Measurements from ENCODE around the gene PODXL2.

The PODXL2 gene

DNA sequence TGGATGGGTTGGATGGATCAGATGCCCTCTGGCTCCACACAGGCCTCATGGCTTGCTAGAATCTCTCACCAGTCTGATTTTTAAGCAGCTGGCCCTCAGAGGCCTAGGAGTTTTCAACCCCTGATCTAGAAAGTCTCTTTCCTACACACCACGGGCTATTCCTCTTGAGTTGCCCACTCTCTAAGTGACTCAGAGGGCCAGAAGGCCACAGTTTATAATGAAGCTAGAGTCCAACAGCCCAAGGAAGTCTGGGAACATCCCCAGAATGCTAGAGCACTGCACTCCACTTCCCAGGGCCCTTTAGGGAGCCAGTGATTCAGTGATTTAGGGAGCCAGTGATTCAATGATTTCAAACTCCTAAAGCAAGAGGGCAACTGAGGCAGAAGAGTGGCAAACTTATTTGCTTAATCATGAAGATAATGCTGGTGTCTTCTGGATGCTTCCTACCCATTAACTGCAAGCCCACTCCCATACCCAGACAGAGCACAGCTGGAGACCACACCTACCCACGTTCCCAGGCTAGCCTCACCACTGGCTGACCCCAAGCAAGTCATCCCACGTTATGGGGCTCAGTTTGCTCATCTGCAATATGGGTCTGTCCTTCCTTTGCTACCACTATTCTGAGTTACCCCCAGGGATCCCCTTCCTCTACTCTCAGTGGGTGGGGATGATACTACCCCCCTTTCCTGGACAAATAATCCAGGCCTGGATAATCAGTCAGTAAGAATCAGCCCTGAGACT, 80.5 kb downstream of the PODXL2 start:
- DNase-seq (ENCODE audit: low read depth in 2 of 2) = no peak

DNA sequence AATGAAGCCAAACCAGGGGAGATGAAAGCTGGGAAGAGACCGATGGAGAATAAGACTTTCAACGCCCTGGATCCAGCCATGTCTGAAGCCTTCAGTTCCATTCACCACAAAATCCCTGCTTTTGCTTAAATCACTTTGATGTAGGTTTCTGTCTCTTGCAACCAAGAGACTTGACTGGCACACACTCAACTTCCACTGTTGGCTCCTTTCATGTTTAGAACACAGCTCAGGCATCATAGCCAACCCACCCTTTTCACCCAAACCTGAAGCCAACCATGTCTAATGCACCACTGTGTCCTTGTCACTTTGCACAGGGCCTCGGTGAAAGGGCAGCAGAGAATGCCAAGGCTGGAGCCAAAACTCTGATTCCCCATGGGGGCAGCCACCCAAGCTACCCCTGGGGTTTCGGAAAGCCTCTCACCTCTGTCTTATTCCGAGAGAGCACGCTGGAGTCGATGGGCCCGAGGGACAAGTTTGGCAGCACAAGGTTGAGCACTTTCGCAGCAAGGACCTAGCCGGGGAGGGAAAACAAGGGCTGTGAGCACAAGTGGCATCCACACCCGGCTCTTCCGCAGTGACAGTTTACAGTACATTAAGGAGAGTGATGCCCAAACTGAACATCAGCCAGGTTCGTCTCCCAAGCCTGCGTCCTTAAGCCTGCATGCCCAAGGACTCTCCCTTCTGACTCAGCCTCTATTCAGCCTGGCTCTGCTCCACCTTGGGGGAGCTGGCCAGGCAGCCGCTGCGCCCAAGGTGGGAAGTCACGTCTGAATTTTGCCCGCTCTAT, 81.4 kb downstream of the PODXL2 start:
- DNase-seq (ENCODE audit: low read depth in 2 of 2) = no peak

DNA sequence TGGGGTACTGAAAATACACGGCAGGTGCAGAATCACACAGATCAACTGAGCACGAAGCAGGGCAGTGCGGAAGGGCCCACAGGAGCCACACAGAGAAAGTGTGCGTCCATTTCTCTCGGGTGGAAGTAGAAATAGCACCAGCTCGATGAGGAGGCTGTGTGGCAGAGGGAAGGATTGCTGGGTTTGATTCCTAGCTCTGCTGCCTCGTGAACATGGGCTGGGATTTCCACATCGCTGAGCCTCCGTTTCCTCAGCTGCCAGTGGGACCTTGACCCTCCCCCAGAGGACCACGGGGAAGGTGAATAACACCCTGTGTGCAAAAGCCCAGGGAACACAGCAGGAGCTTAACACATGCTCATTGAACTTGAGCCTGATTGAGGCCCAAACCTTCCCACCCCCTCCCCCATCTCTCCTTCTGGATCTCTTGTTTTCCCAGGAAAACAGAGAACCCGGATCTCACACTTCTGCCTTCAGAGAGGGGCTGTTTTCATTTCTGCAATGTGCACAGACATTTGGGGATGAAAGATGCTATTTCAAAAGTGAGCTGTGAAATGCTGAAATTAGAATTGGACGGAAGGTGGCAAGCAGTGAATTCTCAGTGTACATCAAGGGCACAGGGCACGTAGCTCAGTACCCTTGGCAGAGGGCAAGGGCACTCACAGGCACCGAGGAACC, 82.2 kb downstream of the PODXL2 start:
- DNase-seq (ENCODE audit: low read depth in 2 of 2) = no peak

DNA sequence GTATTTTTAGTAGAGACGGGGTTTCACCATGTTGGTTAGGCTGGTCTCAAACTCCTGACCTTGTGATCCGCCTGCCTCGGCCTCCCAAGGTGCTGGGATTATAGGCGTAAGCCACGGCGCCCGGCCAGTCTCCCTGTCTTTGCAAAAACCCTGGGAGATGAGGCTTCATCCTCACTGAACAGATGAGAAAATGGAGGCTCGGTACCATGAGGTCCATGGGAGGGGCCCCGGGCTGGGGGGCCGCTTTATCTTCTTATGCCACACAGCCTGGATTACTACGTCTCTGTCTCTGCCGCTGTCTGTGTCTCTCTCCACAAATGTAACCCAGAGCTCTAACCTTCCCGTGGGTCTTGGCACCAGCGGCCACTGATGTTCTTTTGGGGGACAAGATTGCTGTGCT, 82.9 kb downstream of the PODXL2 start:
- DNase-seq (ENCODE audit: low read depth in 2 of 2) = no peak

DNA sequence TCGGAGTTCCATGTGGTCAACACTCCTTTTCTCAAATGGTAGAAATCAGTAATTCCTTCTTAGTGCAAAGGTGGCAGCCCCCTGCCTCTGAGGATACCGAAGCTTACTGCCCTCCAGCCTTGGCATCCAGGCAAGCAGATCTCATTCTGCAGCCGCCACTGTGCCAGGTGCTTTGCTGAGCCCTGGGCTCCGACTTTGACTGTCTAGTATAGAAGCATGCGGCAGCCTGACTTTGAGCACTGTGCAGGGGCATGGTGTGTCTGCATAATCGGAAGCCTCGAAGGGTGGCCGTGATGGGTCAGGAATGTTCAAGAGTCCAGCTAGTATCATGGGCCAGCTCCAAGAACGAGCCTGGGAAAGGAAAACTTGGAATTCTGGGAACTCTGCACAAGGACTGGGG, 83.5 kb downstream of the PODXL2 start:
- DNase-seq (ENCODE audit: low read depth in 2 of 2) = no peak

DNA sequence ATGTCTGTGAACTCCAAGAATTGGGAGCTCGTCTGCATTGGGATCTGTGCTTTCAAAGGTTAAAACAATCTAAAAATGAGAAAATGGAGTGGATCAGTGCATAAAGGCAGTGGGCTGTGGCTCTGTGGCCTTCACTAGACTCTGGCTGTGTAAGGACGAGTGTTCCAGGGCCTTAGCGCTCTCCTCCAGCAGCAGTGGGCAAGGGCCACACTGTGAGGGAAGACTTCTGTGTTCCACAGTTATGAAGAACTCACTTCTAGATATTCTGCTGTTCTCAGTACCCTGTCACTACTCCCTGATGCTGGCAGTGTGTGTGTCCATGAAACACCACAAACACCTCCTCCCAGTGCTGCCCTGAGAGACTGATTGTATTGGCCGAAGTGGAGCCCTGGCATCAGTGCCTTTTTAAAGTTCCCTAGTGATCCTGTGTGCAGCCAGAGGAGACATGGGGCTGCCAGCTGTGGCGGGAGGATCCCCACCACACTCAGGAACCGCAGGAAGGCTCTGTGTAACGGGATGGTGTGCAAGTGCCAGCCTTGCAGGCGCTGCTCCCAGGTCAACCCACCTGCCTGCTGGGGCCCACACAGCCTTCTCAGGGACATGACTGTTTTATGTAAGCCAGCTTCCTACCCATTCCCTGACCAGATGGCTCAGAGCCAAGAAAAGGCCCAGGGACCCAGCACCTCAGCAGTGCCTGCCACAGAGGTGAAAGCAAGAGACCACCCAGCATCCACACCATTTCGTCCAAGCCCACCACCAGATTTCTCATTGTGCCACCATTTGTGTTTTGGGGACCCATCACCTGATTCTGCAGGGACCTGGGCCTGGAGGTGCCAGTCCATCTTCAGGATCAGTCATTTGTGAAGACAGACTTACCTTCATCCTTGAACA, 84.1 kb downstream of the PODXL2 start:
- no peak for DNase-seq (ENCODE audit: low read depth in 2 of 2)

DNA sequence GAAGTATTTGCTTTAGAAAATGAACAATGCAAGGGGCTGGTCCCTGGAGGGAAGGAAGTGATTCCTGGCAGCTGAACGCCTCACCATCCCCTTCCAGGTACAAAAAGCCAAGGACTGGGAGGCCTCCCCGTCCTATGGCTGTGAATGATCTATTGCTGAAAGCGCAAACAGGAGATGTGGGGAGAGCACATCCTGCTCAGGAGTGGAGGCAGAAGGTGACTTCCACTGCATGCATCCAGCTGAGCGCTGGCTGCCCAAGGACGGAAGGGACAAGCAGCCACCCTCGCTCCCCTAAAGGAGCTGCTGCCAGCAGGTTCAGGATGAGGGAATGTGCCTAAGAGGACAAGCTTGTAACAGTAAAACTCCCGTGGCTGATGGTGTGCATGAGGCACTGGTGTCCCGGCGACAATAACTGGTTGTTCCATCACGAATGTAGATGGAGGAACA, 85.2 kb downstream of the PODXL2 start:
- DNase-seq (ENCODE audit: low read depth in 2 of 2) = no peak

DNA sequence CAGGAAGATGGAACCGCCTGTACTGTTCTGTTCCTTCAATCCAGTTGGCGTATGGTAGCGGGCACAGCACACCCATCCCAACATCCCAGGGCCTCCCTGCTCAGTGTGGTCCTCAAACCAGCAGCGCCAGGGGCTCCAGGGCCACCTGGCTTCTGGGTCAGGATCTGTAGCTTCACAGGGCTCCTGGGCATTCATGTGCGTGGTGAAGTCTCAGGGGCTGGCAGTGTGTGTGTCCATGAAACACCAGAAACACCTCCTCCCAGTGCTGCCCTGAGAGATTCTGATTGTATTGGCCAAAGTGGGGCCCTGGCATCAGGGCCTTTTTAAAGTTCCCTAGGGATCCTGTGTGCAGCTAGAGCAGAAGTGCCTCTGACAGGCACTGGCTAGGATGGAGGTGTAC, 85.9 kb downstream of the PODXL2 start:
- DNase-seq (ENCODE audit: low read depth in 2 of 2) = no peak

DNA sequence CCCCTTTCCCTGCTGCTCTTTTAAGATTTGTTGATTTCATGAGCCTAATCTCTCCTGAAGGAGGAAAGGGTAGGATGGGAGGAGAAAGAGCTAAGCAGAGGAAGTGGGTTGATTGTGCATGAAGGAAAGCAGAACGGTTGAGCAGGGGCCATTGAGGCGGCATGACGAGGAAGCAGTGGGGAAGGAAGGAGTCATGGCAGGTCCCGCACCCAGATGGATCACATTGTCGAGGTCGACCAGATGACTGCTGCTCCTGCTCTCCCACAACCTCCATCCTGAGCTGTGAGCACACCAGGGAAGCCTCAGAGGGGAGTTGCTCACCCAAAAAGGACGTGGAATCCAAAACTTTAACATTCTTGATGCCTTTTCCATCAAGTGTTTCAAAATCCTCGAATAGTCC, 86.5 kb downstream of the PODXL2 start:
- no peak for DNase-seq (ENCODE audit: low read depth in 2 of 2)

DNA sequence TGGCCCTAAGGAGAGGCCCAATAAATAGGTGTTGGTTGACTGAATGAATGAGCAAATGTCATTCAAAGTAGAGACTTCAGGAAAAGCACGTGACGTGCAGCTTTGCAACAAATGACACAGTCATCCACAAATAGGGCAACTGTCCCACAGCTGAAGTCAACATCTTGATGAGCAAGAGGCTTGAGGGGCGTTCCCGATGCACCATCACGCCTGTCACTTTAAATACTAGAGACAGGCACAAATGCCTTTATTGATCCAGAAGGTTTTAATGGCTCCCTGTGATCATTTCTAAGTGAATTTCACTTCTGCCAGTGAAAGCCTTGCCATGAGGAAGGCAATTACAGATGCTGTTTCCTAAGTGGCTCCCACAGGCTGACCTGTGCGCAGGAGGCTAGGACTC, 87.4 kb downstream of the PODXL2 start:
- DNase-seq (ENCODE audit: low read depth in 2 of 2) = no peak

DNA sequence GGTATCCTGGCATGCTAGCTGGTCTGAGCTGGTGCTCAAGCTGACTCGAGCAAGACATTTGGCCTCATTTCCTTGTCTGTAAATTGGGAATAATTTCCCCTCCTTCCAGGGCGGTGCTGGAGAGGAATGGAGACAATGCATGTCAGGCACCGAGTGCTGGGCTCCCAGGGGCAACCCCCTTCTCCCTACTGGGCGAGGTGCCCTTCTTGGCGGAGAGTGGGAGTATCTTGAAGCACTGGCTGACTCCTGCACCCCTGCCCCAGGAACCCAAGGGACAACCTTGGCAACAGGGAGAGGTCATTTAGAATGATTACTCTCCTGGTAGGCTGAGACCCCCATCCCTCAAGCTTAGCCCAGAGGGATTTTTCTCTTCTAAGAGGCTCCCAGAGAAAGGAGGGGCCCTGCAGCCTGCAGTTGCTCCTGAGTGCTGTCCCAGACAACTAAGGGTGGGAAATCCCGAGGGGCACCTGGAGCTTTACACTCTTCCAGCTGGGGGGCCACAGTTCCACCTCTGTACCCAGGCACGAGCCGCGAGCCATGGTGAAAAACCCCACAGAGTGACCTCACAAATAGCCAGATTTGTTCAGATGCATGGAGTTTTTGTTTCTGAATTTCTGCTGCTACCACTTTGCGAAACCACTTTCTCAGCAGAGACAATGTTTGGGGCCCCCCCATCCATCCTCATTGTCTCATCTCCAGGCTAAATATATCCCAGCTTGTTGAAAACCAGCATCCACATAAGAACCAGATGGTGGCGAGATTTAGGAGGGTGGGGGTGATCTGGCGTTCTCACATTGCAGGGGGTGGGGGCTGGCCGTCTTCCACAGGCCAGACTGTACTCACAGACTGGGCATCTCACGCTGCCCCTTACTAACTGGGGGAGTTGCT, 88.6 kb downstream of the PODXL2 start:
- DNase-seq (ENCODE audit: low read depth in 2 of 2) = no peak

DNA sequence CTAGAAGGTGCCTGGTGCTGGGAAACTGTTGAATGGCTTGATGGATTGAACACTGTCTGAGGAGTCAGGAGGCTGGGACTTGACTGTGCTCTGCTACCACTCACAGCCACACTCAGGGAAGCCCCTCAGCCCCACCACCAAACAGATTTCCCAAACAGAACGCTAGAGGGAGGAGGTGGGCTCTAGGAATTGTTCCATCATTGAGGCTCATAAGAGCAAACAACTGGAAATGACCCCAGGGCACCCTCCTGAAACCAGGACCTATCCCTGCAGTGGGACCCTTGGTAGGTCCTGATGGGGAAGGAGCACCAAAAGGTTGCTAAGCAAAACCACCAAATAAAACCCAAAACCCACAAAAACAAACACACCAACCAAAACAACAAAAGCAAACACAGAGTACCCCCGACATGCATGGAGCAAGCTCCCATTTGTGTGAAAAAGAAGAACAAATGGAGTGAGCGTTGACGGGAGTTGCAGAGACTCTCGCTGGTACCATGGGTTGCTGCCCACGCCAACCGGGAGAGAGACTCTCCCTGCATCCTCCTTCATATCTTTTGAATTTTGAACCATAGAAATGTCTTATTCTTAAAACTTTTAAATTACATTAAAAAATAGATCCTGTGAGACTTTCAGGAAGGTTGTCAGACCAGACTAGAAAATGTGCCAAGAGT, 89.4 kb downstream of the PODXL2 start:
- DNase-seq (ENCODE audit: low read depth in 2 of 2) = no peak

DNA sequence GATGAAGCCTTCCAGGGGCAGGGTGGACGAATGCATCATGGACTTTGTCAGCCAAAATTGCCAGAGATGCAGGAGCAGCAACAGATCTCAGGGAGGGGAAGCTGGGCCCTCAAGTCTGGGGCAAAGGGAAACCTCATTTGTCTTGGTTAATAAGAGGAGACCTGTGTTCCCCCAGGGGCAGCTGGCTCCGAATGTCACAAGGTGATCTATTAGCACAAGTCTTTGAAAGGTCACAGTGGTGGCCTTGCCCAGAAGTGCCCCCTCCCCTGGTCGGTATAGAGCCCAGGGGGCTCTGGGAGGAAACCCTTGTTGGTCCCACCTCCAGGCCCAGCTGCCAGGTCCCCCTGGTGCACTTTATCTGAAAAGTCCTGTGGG, 89.9 kb downstream of the PODXL2 start:
- DNase-seq (ENCODE audit: low read depth in 2 of 2) = no peak

DNA sequence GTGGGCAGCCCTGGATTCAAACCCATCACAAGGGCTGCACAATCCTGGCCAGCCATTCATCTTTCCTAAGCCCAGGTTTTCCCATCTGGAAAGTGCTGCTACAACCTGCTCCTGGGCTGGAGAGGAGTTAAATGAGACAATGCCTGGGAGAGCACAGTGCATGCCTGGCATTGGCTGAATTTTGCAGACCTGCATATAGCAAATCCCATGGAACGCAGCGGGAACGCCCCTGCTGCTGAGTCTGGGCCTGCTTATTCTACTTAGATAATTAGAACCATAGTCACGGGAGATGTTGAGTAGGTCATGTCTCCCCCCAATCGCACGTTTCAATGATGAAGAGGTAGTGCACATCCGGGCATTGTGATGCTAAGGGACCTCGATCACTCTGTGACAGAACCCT, 90.4 kb downstream of the PODXL2 start:
- DNase-seq (ENCODE audit: low read depth in 2 of 2) = no peak

DNA sequence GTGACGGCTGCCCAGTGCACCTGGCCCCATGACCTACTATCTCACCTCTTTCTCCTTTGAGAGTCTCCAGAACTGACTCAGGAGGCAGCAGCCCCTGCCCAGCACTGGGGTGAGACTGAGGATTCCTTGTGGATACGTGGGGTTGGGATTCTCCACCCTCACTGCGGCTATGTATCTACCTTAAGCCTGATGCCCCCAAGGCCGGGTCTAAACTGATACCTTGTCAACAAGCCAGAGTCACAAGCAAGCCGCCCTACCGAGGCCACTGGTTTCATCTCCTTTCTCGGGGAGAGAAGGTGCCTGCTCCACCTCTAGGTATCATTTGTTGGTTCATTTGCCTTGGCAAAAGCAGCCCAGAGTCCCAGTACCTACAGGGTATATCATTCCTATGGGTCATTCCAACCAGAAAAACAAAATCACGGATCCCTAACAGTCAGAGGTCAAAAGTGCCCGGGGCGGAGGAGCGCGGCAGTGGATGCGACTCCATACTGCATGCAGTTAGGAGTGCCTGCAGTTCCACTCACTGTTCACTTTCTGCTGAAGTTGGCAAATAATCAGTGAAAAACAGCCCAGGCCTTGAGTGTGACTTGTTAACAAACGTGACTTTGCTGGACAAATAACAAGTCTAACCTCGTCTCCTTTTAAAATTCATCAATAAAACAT, 91.3 kb downstream of the PODXL2 start:
- DNase-seq (ENCODE audit: low read depth in 2 of 2) = no peak

DNA sequence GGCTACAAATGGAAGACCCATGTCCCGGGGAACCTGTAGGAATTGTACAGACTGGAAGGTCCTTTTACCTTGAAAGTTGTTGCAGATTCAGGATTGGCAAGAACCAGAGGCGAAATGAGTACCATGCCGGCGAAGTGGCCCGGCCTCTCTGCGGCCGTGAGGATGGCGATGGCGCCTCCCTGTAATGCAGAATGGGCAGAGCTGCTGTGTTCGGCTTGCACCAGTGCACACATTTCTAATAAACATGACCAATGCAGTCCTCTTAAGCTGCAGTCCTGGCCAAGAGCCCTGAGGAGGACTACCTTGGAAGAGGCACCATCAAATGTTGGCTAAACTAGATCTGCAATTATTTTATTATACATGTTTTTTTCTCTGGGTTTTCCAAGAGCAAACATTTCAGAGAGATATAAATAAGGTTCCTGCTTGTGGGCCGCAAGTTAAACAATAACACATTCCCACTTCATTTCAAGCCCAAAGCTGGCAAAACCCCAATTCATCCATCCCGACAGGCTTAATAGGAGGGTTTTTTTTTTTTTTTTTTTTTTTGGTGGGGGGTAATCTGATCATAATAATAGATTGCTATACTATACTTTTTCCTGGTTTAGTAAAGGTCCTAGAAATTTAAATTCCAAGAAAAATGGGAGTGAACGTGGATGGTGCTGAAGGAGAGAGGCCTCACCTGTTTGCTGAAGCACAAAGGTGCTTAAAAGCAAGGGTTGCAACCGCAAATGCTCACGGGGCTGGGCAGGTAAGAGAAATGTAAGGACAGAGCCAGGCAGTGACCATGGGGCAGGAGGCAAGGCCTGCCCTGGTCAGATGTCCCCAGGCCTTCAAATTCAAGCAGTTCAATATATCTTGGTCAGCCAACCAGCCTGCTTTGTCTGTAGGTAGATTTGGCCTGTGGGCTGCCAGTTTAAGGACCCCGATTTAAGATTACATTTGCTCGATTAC, 92.3 kb downstream of the PODXL2 start:
- no peak for DNase-seq (ENCODE audit: low read depth in 2 of 2)

DNA sequence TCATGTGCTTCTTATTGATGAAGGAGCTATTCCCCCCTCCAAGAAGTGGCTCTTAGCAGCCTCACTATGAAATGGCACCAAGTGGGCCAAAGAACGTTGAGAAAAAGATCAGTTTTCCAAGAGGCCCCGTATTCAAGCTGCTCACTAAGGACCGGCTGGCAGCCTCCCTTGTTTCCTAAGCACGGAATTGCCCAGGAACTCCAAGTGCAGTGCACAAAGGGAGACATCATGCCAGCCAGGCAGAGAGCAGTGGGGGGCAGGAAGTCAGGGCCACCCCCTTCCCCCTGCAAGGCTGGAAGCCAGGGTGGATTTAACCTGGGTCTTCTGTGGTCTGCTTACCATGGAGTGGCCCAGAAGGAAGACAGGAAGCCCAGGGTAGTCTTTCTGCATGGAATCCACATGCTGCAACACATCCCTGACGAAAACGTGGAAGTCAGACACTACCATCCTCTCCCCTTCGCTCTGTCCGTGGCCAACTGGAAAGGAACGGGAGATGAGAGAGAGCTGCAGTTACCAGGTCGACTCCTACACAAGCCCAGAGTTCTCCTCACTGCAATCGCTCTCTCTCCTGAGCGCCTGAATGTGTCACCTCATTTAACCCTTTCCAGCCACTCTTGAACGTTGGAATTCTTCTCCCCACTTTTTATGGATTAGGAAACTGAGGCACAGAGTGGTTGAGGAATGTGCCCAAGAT, 93.3 kb downstream of the PODXL2 start:
- no peak for DNase-seq (ENCODE audit: low read depth in 2 of 2)
